Measurements from ENCODE around the gene PRIM1.
"Not testable (repeated sequence)": the region's sequence is repeated elsewhere in the genome, so short reads cannot be mapped to it uniquely, and the experiment has no call there.

The PRIM1 gene

GRCh38 chr12:56751712-56752598 is at the start of gene PRIM1:
PRIM1 (minus strand) TSS chr12:56752323; CDS start chr12:56752298, 25 bp downstream.
- DNase-seq = peak; percentile 75

GRCh38 chr12:56800221-56800620 is 48.1 kb upstream of the PRIM1 start:
- DNase-seq = no peak

GRCh38 chr12:56799345-56799744 is 47.2 kb upstream of the PRIM1 start:
- not testable (repeated sequence) for DNase-seq

GRCh38 chr12:56795791-56796190 is 43.7 kb upstream of the PRIM1 start:
- not testable (repeated sequence) for DNase-seq

GRCh38 chr12:56795046-56795562 is 43.0 kb upstream of the PRIM1 start:
- DNase-seq = not testable (repeated sequence)

GRCh38 chr12:56793124-56793523 is 41.0 kb upstream of the PRIM1 start:
- DNase-seq = not testable (repeated sequence)

- no peak for DNase-seq
Measured at GRCh38 chr12:56792678-56793077, 40.6 kb upstream of the PRIM1 start.

- not testable (repeated sequence) for DNase-seq
Measured at GRCh38 chr12:56789429-56789828, 37.3 kb upstream of the PRIM1 start.

- DNase-seq = no peak
Measured at GRCh38 chr12:56787498-56787897, 35.4 kb upstream of the PRIM1 start.

GRCh38 chr12:56785874-56786273 is 33.8 kb upstream of the PRIM1 start:
- DNase-seq = no peak

GRCh38 chr12:56785141-56785865 is 33.2 kb upstream of the PRIM1 start:
- DNase-seq = no peak

GRCh38 chr12:56781726-56782125 is 29.6 kb upstream of the PRIM1 start:
- DNase-seq = no peak

- no peak for DNase-seq
Measured at GRCh38 chr12:56778756-56779155, 26.6 kb upstream of the PRIM1 start.

GRCh38 chr12:56776654-56777053 is 24.5 kb upstream of the PRIM1 start:
- no peak for DNase-seq

- DNase-seq = no peak
Measured at GRCh38 chr12:56775638-56776037, 23.5 kb upstream of the PRIM1 start.

GRCh38 chr12:56773113-56773512 is 21.0 kb upstream of the PRIM1 start:
- no peak for DNase-seq

GRCh38 chr12:56772625-56773024 is 20.5 kb upstream of the PRIM1 start:
- no peak for DNase-seq

- DNase-seq = no peak
Measured at GRCh38 chr12:56769868-56770267, 17.7 kb upstream of the PRIM1 start.

GRCh38 chr12:56768424-56768823 is 16.3 kb upstream of the PRIM1 start:
- no peak for DNase-seq

- DNase-seq = no peak
Measured at GRCh38 chr12:56766535-56766934, 14.4 kb upstream of the PRIM1 start.

GRCh38 chr12:56763753-56764657 is 11.9 kb upstream of the PRIM1 start:
- no peak for DNase-seq

- no peak for DNase-seq
Measured at GRCh38 chr12:56761812-56762211, 9.7 kb upstream of the PRIM1 start.

GRCh38 chr12:56760460-56760859 is 8.3 kb upstream of the PRIM1 start:
- no peak for DNase-seq
